Gastroesophageal sphincter (tissue), 4 donors: Measurements from ENCODE around the gene TENT5C. TPM values are rescaled to one million over a fixed set of nuclear protein-coding genes. Genes with fewer than 3 reads are reported as not detected.

Source experiments
- ATAC-seq: fragments of 150-250 bp; one replicate; pipeline ENCODE4 v1.9.1; 2016; ENCODE audit warnings: mild to moderate bottlenecking, moderate library complexity
- H3K27ac ChIP-seq, 4 donors: fragments of 200-600 bp; sonication (generic) in 3 of 4; 1 replicate in 3 of 4; 2 replicates in 1 of 4; pipeline ENCODE4 v1.5.1; 2016 to 2019
- H3K27me3 ChIP-seq: fragments of 200-600 bp; sonication (generic); one replicate; pipeline ENCODE4 v1.5.1; 2019
- H3K36me3 ChIP-seq, 2 donors: fragments of 200-600 bp; sonication (generic); one replicate each; pipeline ENCODE4 v1.5.1; 2019; ENCODE audit warnings: control low read depth in 1 of 2
- H3K4me1 ChIP-seq, 3 donors: fragments of 200-600 bp; sonication (generic); 1 replicate in 2 of 3; 2 replicates in 1 of 3; pipeline ENCODE4 v1.5.1; 2016 to 2019; ENCODE audit warnings: control low read depth in 2 of 3
- H3K4me3 ChIP-seq, 2 donors: fragments of 200-600 bp; sonication (generic); one replicate each; pipeline ENCODE4 v1.5.1; 2019; ENCODE audit warnings: mild to moderate bottlenecking in 1 of 2, moderate library complexity in 1 of 2
- H3K9me3 ChIP-seq, 3 donors: fragments of 200-600 bp; sonication (generic); one replicate each; pipeline ENCODE4 v1.5.1; 2017 to 2019; ENCODE audit warnings: control low read depth in 2 of 3
- EP300 ChIP-seq: sonication (generic); formaldehyde crosslinking; IDR thresholded peaks from one replicate; pipeline ENCODE4 v1.6.1; 2017; ENCODE audit warnings: antibody characterized with exemption, mild to moderate bottlenecking
- POLR2A ChIP-seq, 2 donors: fragments of 450-650 bp; IDR thresholded peaks; one replicate each; pipeline ENCODE4 v1.6.1; 2017; ENCODE audit warnings: antibody characterized with exemption in 2 of 2, mild to moderate bottlenecking in 2 of 2, moderate library complexity in 1 of 2
- POLR2AphosphoS5 ChIP-seq: sonication (generic); formaldehyde crosslinking; IDR thresholded peaks from one replicate; pipeline ENCODE4 v1.6.1; 2017; ENCODE audit warnings: antibody characterized with exemption
- WGBS, 2 donors: methylation state at CpG; one replicate each; pipeline ENCODE4 v1.1.5; 2018; ENCODE audit warnings: low coverage in 1 of 2; 5-methylcytosine and 5-hydroxymethylcytosine counted together
- total RNA-seq, 4 donors: library from RNA; depleted of rRNA; stranded (reverse); fragments of >200 nt; gene quantifications; one replicate each; pipeline ENCODE4 v1.1.0, GENCODE V29; 2016
- TF ChIP-seq, protein P1 (sequence below), 4 experiments: fragments of 200-600 bp in 2 of 4; fragments of 450-650 bp in 2 of 4; sonication (generic) in 1 of 4; IDR thresholded peaks; one replicate each; pipeline ENCODE4 v1.5.1; 2017 to 2019; ENCODE audit warnings: antibody characterized with exemption in 4 of 4, mild to moderate bottlenecking in 2 of 4, moderate library complexity in 2 of 4

Gene TENT5C
- total RNA-seq, 4 donors from 2014 or later = 1.5 to 6.1 (median 3.2) TPM

DNA sequence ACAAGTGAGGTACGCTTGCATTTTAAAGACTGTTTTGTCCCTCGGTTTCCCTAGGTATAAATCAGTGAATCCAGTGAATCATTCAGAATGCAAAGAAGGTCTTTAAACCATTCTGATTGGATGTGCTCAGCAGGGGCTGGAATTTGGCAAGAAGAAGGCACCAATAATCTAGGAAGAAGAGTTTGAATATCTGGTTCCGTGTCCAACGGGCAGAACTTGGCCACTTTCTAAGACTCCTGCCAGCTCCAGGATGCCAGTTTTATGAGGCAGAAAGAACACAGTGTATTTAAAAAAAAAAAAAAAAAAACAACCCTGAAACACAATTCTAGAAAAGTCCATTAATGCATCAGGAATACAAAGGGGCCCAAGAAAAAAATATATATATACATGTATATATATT lies 3.0 kb upstream of the TENT5C start:
- Histone ChIP-seq H3K4me3 (no peak overlapping the region), H3K27me3 (no peaks in the 10 kb centered on the region)
- ATAC-seq = no peak

DNA sequence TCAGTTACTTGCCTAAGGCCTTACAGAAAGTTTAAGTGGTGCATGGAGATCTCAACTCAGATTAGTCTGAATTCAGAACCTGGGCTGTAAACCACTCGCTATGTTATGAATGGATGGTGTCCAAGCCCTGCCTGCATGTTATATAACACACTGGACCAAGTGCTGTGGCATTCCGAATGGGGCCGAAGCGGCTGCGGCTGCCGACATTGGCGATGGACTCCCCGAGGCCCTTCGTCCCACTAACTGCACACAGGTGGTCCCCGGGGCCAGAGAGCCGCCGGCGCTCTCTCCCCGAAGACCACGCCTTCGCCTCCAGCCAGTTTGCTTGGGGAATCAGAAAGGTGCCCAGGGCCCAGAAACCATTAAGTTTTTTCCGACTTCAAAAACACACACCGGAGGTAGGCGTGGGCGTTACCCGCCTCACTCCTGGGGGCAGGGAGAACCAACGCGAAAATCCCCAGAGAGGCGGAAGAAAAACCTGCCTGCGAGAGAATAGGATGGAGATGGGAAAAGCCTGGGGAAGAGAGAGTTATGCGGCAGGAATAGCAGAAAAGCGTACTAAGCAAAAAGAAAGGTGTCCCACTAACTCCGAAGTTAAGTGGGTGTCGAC lies 579 bp upstream of the TENT5C start:
- Histone ChIP-seq H3K4me3 (peak overlapping the region; percentile 61 to 83), H3K4me1 (peaks cover 0 to 41% (median 0%) of the 10 kb centered on the region in 3 donors), H3K27ac (peak overlapping the region; percentile 66 to 91 (median 88)), H3K27me3 (no peaks in the 10 kb centered on the region), H3K9me3 (no peaks in the 10 kb centered on the region), H3K36me3 (no peaks in the 10 kb centered on the region)
- WGBS, 2 donors = 0% methylated on average over 6 to 19 of the region's 29 CpGs
- no peak for TF ChIP-seq POLR2A (IDR thresholded peaks at IDR 0.05)
- TF ChIP-seq EP300 = no peak
- TF ChIP-seq POLR2AphosphoS5 = no peak
- TF ChIP-seq, protein P1, sequence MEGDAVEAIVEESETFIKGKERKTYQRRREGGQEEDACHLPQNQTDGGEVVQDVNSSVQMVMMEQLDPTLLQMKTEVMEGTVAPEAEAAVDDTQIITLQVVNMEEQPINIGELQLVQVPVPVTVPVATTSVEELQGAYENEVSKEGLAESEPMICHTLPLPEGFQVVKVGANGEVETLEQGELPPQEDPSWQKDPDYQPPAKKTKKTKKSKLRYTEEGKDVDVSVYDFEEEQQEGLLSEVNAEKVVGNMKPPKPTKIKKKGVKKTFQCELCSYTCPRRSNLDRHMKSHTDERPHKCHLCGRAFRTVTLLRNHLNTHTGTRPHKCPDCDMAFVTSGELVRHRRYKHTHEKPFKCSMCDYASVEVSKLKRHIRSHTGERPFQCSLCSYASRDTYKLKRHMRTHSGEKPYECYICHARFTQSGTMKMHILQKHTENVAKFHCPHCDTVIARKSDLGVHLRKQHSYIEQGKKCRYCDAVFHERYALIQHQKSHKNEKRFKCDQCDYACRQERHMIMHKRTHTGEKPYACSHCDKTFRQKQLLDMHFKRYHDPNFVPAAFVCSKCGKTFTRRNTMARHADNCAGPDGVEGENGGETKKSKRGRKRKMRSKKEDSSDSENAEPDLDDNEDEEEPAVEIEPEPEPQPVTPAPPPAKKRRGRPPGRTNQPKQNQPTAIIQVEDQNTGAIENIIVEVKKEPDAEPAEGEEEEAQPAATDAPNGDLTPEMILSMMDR (IDR thresholded peaks at IDR 0.05) = no peak
- peak; percentile 29 for ATAC-seq

More for the DNA sequence above, 3.0 kb upstream of the TENT5C start:
- TF ChIP-seq POLR2A (IDR thresholded peaks at IDR 0.05) (no peak), EP300 (no peak), POLR2AphosphoS5 (no peak)
- TF ChIP-seq, protein P1 (IDR thresholded peaks at IDR 0.05) = no peak
- H3K4me1 ChIP-seq = peaks cover 0 to 17% (median 0%) of the 10 kb centered on the region in 3 donors
- WGBS, 2 donors = 73 to 78% methylated on average over 3 to 4 of the region's 4 CpGs
- H3K36me3 ChIP-seq = no peaks in the 10 kb centered on the region
- H3K27ac ChIP-seq = no peak overlapping the region
- H3K9me3 ChIP-seq = no peaks in the 10 kb centered on the region

DNA sequence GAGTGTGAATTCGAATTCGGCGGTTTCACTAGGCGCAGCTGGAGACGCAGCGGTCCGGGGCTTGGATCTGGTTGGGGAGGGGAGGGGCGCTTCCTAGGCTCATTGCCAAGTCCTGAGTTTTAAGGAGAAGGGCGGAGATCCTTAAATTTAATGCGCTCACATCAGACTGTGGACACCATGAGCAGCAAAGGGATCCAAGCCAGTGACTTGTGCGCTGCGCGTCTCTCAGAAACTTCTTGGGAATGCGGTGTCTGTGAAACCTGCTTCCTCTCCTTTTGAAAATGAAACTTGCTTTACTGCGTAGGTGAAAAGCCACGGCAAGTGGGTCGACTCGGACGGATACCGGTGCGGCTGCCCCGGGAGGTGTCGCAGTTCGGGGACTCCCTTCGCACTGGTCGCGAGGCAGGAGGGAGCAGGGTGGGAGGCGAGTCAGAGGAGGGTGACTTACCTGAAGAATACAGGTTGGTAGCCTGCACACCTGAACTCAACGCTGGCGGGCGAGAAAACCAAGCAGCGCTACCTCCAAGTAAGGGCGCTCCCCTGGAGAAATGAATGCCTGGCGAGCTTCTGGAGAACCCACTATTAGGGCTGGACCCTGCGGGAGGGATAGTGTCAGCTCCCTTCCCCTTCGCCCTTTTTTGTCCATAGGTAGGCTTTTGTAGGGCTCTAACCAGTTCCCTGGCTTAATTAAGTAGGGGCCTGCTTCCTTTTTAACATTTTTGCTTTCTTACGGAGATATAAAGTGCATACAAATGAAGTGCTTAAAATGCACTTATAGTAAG lies 992 bp downstream of the TENT5C start:
- Histone ChIP-seq H3K4me3 (peak overlapping the region; percentile 61 to 83), H3K27me3 (no peaks in the 10 kb centered on the region), H3K9me3 (no peaks in the 10 kb centered on the region), H3K27ac (peak overlapping the region; percentile 55 to 91 (median 86)), H3K4me1 (peaks cover 0 to 48% (median 0%) of the 10 kb centered on the region in 3 donors), H3K36me3 (no peaks in the 10 kb centered on the region)
- no peak for ATAC-seq
- WGBS, 2 donors = 11 to 14% methylated on average over 7 of the region's 37 CpGs
- TF ChIP-seq POLR2AphosphoS5 (peak; percentile 14), POLR2A (IDR thresholded peaks at IDR 0.05) (no peak), EP300 (no peak)

DNA sequence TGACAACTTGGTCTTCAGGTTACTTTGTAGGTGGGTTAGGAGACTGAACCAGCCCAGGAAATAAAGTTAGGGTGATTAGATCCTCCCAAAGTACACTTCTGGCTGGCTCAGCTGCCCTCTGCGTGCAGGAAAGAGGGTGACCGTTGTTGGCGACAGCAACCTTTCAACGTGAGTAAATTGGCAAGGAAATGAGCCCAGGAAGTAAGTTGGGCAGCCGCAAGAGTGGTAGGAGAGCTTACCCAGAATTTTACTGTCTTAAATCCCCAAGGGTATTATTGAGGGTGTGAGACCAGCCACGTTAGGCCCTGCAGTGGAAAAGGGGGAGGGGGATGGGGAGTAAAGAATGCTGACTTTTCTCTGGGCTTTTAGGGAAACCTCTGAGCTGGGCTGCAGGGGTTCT lies 1.6 kb downstream of the TENT5C start:
- 17 to 44% methylated on average over 3 to 6 of the region's 6 CpGs for WGBS, 2 donors
- Histone ChIP-seq H3K9me3 (no peaks in the 10 kb centered on the region), H3K27ac (peak overlapping the region in 2 of 4 donors; percentile 87 to 91), H3K4me3 (peak overlapping the region; percentile 61 to 83), H3K4me1 (peaks cover 0 to 54% (median 0%) of the 10 kb centered on the region in 3 donors), H3K36me3 (no peaks in the 10 kb centered on the region), H3K27me3 (no peaks in the 10 kb centered on the region)
- TF ChIP-seq POLR2A (IDR thresholded peaks at IDR 0.05) = no peak
- TF ChIP-seq, protein P1 (IDR thresholded peaks at IDR 0.05) = no peak
- TF ChIP-seq EP300 = no peak
- no peak for TF ChIP-seq POLR2AphosphoS5
- no peak for ATAC-seq

DNA sequence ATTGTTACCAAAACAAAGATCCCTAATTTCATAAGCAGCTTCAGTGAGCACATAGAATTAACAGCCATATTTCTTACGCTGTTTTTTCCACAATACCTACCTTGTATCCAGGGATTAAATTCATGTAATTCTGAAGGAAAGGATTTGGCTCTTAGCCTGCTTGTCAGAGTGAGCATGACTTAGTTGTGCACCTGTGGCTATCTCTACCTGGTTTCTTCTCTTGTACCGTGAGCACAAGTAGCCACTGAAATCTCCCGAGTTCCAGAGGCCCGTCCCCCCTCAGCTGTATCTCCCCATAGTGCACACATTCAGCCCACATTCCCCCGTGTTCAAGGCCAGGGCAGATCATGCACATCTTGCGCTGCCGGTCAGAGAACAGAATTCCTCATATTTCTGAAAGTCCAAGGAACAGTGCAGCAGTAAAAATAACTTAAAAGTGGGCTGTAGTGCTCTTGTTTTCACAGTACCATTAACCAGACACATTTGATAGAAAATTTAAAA lies 2.3 kb downstream of the TENT5C start:
- WGBS, 2 donors = 71 to 95% methylated on average over 2 to 7 of the region's 7 CpGs
- Histone ChIP-seq H3K9me3 (no peaks in the 10 kb centered on the region), H3K27ac (peak overlapping the region in 3 of 4 donors; percentile 24 to 91 (median 27)), H3K4me1 (peaks cover 0 to 61% (median 0%) of the 10 kb centered on the region in 3 donors), H3K36me3 (no peaks in the 10 kb centered on the region), H3K27me3 (no peaks in the 10 kb centered on the region), H3K4me3 (no peak overlapping the region)
- no peak for TF ChIP-seq POLR2AphosphoS5
- TF ChIP-seq EP300 = no peak
- TF ChIP-seq, protein P1 (IDR thresholded peaks at IDR 0.05) = no peak
- no peak for TF ChIP-seq POLR2A (IDR thresholded peaks at IDR 0.05)
- ATAC-seq = no peak
